Ishikawa (cell line): ENCODE data around the gene ARID2.

Experiments used
- EGR1 ChIP-seq: IDR thresholded peaks from 2 replicates; pipeline ENCODE4 v1.6.1; 2012
- EP300 ChIP-seq: IDR thresholded peaks from 2 replicates; pipeline ENCODE4 v1.6.1; 2012; ENCODE audit warnings: borderline replicate concordance
- NFIC ChIP-seq: IDR thresholded peaks from 2 replicates; pipeline ENCODE4 v1.6.1; 2012
- RAD21 ChIP-seq: IDR thresholded peaks from 2 replicates; pipeline ENCODE4 v1.6.1; 2012; ENCODE audit warnings: low read depth
- REST ChIP-seq: IDR thresholded peaks from 2 replicates; pipeline ENCODE4 v1.6.1; 2012; ENCODE audit warnings: low read depth, mild to moderate bottlenecking
- TAF1 ChIP-seq: IDR thresholded peaks from 2 replicates; pipeline ENCODE4 v1.6.1; 2012; ENCODE audit warnings: low read depth, mild to moderate bottlenecking
- TEAD4 ChIP-seq: IDR thresholded peaks from 2 replicates; pipeline ENCODE4 v1.6.1; 2012
- YY1 ChIP-seq: IDR thresholded peaks from 2 replicates; pipeline ENCODE4 v1.6.1; 2012; ENCODE audit warnings: low read depth

GRCh38 chr12:45877069-45877468 lies 147.6 kb downstream of the ARID2 start:
- TF ChIP-seq EP300 (no peak), YY1 (no peak), RAD21 (no peak), REST (no peak), TAF1 (no peak), EGR1 (no peak), NFIC (no peak), TEAD4 (no peak)
